ENCODE data around the gene GMPPA.

The GMPPA gene

DNA sequence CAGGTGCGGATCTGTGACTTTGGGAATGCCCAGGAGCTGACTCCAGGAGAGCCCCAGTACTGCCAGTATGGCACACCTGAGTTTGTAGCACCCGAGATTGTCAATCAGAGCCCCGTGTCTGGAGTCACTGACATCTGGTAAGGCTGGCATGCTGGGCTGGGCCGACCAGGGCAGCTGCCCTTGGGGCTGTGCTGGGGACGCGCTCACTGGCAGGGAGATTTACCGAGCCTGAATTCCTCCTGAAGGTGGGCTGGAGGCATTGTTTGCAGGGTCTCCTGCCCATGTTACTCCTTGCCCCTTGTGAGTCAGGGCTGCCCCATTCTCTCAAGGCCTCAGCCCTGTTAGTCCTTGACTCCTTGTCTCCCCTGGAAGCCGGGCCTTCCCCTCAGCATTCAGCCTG lies 18.7 kb upstream of the GMPPA start:
- H3K4me3 ChIP-seq (ENCODE audit: low read depth, low read length) = no peak overlapping the region
- no peak for DNase-seq (ENCODE audit: low read depth)
- TF ChIP-seq CTCF (IDR thresholded peaks at IDR 0.05; ENCODE audit: control insufficient read depth, extremely low read depth, insufficient read depth) = no peak

DNA sequence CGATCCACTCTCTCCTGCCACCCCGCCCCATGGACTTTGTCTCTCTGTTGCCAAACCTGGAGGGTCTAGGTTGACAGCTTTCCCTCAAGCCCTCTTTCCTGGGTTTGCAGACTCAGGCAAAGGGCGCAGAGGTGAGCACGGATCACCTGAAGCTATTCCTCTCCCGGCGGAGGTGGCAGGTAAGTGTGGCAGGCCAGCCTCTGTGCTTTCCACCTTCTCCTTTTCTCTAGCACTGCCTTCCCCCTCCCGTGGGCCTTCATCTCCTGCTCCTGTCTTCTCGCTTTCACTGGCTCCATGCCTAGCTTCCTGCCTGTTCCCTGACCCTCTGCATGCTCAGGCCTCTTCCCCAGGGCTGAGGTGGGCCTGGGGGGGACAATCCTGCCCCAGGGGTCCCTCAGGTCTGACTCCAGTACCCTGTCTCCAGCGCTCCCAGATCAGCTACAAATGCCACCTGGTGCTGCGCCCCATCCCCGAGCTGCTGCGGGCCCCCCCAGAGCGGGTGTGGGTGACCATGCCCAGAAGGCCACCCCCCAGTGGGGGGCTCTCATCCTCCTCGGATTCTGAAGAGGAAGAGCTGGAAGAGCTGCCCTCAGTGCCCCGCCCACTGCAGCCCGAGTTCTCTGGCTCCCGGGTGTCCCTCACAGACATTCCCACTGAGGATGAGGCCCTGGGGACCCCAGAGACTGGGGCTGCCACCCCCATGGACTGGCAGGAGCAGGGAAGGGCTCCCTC lies 15.9 kb upstream of the GMPPA start:
- no peak for DNase-seq (ENCODE audit: low read depth)
- H3K4me3 ChIP-seq (ENCODE audit: low read depth, low read length) = no peak overlapping the region
- no peak for TF ChIP-seq CTCF (IDR thresholded peaks at IDR 0.05; ENCODE audit: control insufficient read depth, extremely low read depth, insufficient read depth)

GRCh38 chr2:219483451-219484342 lies 15.0 kb upstream of the GMPPA start:
- DNase-seq (ENCODE audit: low read depth) = no peak
- H3K4me3 ChIP-seq (ENCODE audit: low read depth, low read length) = no peak overlapping the region
- no peak for TF ChIP-seq CTCF (IDR thresholded peaks at IDR 0.05; ENCODE audit: control insufficient read depth, extremely low read depth, insufficient read depth)

GRCh38 chr2:219484343-219485200 lies 14.1 kb upstream of the GMPPA start:
- DNase-seq (ENCODE audit: low read depth) = no peak
- TF ChIP-seq CTCF (IDR thresholded peaks at IDR 0.05; ENCODE audit: control insufficient read depth, extremely low read depth, insufficient read depth) = no peak
- no peak overlapping the region for H3K4me3 ChIP-seq (ENCODE audit: low read depth, low read length)

DNA sequence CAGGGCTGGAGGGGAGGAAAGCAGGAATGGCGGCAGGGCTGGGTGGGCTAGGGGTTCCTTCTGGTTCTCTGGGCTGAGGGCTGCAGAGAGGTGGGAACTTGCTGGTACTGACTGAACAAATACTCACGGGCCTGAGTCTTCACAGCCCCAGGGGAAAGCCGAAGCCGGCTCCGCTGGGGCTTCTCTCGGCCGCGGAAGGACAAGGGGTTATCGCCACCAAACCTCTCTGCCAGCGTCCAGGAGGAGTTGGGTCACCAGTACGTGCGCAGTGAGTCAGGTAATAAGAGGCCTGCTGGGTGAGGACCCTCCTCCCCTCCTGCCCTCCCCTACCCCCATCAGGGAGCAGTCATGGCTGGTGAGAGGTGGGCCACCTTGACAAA lies 13.5 kb upstream of the GMPPA start:
- TF ChIP-seq CTCF (IDR thresholded peaks at IDR 0.05; ENCODE audit: control insufficient read depth, extremely low read depth, insufficient read depth) = no peak
- H3K4me3 ChIP-seq (ENCODE audit: low read depth, low read length) = no peak overlapping the region
- no peak for DNase-seq (ENCODE audit: low read depth)

DNA sequence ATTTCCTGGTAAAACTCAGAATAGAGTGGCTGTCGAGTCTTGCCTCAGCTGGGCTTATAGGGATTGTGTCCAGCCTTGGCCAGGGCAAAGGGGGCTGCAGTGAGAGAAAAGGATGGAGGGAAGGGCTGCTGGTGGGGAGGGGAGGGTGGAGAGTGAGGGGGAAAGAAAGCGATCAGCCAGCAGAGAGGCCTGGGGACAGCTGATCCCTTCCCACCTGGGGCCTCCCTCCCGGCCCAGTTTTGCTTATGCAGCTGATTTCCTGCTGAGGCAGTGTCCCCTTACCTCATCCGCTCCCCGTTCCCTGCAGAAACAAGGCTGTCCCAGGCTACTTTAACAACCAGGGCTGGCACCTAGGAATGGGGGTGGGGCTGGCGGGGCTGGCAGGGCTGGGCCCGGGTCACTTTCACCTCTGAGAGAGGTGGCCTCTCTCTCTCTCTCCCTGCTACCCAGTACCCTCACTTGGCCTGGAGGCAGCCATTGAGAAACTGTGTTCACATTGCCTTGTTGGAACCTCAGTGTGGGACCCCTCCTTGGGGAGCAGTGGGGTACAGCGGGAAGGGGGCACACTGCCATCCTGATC lies 12.2 kb upstream of the GMPPA start:
- no peak overlapping the region for H3K4me3 ChIP-seq (ENCODE audit: low read depth, low read length)
- no peak for DNase-seq (ENCODE audit: low read depth)
- no peak for TF ChIP-seq CTCF (IDR thresholded peaks at IDR 0.05; ENCODE audit: control insufficient read depth, extremely low read depth, insufficient read depth)

Measured in LNCaP clone FGC (cell line).